B cell (primary cell): ENCODE measurements around the gene PLEKHG4B. TPM values are rescaled to one million over a fixed set of nuclear protein-coding genes. Genes with fewer than 3 reads are reported as not detected.

ENCODE experiments used
- ATAC-seq: fragments of 200-7000 bp; cut with Tn5 transposase; one replicate; pipeline ENCODE4 v1.10.0; 2021; ENCODE audit warnings: low read depth, mild to moderate bottlenecking, moderate number of reproducible peaks, moderate library complexity
- CTCF ChIA-PET: fragments of 350-600 bp; sonication (Branson Sonifier 250); formaldehyde crosslinking; loops from one replicate; lab custom pipeline; 2021; ENCODE audit warnings: antibody characterized with exemption, inconsistent platforms; lab: Charles Lee
- POLR2A ChIA-PET: fragments of 350-600 bp; sonication (Branson Sonifier 250); formaldehyde crosslinking; loops from one replicate; lab custom pipeline; 2021; ENCODE audit warnings: antibody characterized with exemption; lab: Charles Lee
- DNase-seq: peaks from one replicate; pipeline ENCODE4 v3.0.0; 2013
- H2AFZ ChIP-seq: 2 replicates; pipeline ENCODE4 v1.6.1; 2012; ENCODE audit warnings: mild to moderate bottlenecking, low read depth, low read length; ENCODE audit not compliant: insufficient read depth, poor library complexity, severe bottlenecking
- H3K27ac ChIP-seq, 2 donors: 1 replicate in 1 of 2; 2 replicates in 1 of 2; pipeline ENCODE4 v1.5.1; 2012 to 2013; ENCODE audit warnings: low read length in 2 of 2, mild to moderate bottlenecking in 2 of 2, moderate library complexity in 1 of 2
- H3K27me3 ChIP-seq, 4 experiments: fragments of 200-600 bp in 1 of 4; sonication (generic) in 1 of 4; replicated peaks in 1 of 4; 1 replicate in 2 of 4; 2 replicates in 2 of 4; pipeline versions ENCODE4 v1.6.1 to v1.7.0; 2013 to 2016; ENCODE audit warnings: low read length in 3 of 4, mild to moderate bottlenecking in 2 of 4, mixed read lengths in 1 of 4, moderate library complexity in 1 of 4; ENCODE audit not compliant: insufficient read depth in 4 of 4, control insufficient read depth in 3 of 4; ENCODE audit errors: control extremely low read depth in 1 of 4
- H3K36me3 ChIP-seq, 2 experiments: replicated peaks in 1 of 2; 1 replicate in 1 of 2; 2 replicates in 1 of 2; pipeline versions ENCODE4 v1.6.1 to v1.7.1; 2013; ENCODE audit warnings: low read length in 1 of 2; ENCODE audit not compliant: insufficient read depth in 2 of 2, control insufficient read depth in 1 of 2; ENCODE audit errors: control extremely low read depth in 1 of 2, extremely low read depth in 1 of 2
- H3K4me1 ChIP-seq, 2 donors: fragments of 200-600 bp in 1 of 2; sonication (generic) in 1 of 2; 1 replicate in 1 of 2; 2 replicates in 1 of 2; pipeline versions ENCODE4 v1.5.1 to v1.6.1; 2013 to 2017; ENCODE audit warnings: low read length in 2 of 2; ENCODE audit not compliant: control insufficient read depth in 2 of 2, insufficient read depth in 2 of 2
- H3K4me2 ChIP-seq: replicated peaks from 2 replicates; pipeline ENCODE3; 2012; ENCODE audit warnings: mild to moderate bottlenecking, low read depth, low read length; ENCODE audit not compliant: poor library complexity, severe bottlenecking
- H3K4me3 ChIP-seq, 5 experiments: fragments of 200-600 bp in 1 of 5; sonication (generic) in 1 of 5; 1 replicate in 3 of 5; 2 replicates in 2 of 5; pipeline versions ENCODE4 v1.5.1 to v1.7.0; 2011 to 2016; ENCODE audit warnings: low read length in 4 of 5, mild to moderate bottlenecking in 4 of 5, low read depth in 2 of 5, control low read depth in 1 of 5, moderate library complexity in 1 of 5; ENCODE audit not compliant: insufficient read depth in 1 of 5; ENCODE audit errors: control extremely low read depth in 1 of 5, extremely low read depth in 1 of 5
- H3K79me2 ChIP-seq: fragments of 200-600 bp; sonication (generic); one replicate; pipeline ENCODE4 v1.6.0; 2016; ENCODE audit warnings: low read length; ENCODE audit not compliant: control insufficient read depth, insufficient read depth
- H3K9ac ChIP-seq: fragments of 200-600 bp; sonication (generic); 2 replicates; pipeline ENCODE4 v1.6.1; 2017; ENCODE audit warnings: mild to moderate bottlenecking, low read length, moderate library complexity
- H3K9me3 ChIP-seq, 3 donors: one replicate each; pipeline versions ENCODE4 v1.6.1 to v1.7.1; 2013; ENCODE audit warnings: low read length in 2 of 3; ENCODE audit not compliant: control insufficient read depth in 2 of 3, insufficient read depth in 1 of 3; ENCODE audit errors: control extremely low read depth in 1 of 3
- H4K20me1 ChIP-seq: 2 replicates; pipeline ENCODE4 v1.6.0; 2012; ENCODE audit warnings: mild to moderate bottlenecking, low read length; ENCODE audit not compliant: insufficient read depth, control insufficient read depth, poor library complexity, severe bottlenecking
- H3K27ac Mint-ChIP-seq: one replicate; pipeline ENCODE4 v1.8.0; 2021; ENCODE audit warnings: mixed read lengths
- H3K27me3 Mint-ChIP-seq: one replicate; pipeline ENCODE4 v1.8.0; 2021; ENCODE audit warnings: mixed read lengths
- H3K4me1 Mint-ChIP-seq: one replicate; pipeline ENCODE4 v1.8.0; 2021; ENCODE audit warnings: mixed read lengths
- H3K4me3 Mint-ChIP-seq: one replicate; pipeline ENCODE4 v1.8.0; 2021; ENCODE audit warnings: mixed read lengths
- H3K9me3 Mint-ChIP-seq: one replicate; pipeline ENCODE4 v1.8.0; 2022; ENCODE audit warnings: mixed read lengths; ENCODE audit not compliant: insufficient read depth
- CTCF ChIP-seq: fragments of 200-600 bp; IDR thresholded peaks from one replicate; pipeline ENCODE4 v1.8.0; 2022; ENCODE audit warnings: antibody characterized with exemption, mild to moderate bottlenecking
- EZH2 ChIP-seq: IDR thresholded peaks from 2 replicates; pipeline ENCODE4 v1.6.1; 2012; ENCODE audit warnings: borderline replicate concordance, low read depth, mild to moderate bottlenecking, moderate library complexity, low read length; ENCODE audit not compliant: insufficient read depth, poor library complexity, severe bottlenecking
- WGBS: methylation state at CpG from one replicate; pipeline ENCODE4 v1.1.5; 2013; ENCODE audit warnings: missing lambda C conversion rate; ENCODE audit not compliant: insufficient coverage; 5-methylcytosine and 5-hydroxymethylcytosine counted together
- intact Hi-C: fragments of 100-400 bp; cut with micrococcal nuclease; formaldehyde crosslinking; loops from one replicate; pipeline ENCODE4 v1.10.0; 2022
- polyA plus RNA-seq: library from polyadenylated mRNA; depleted of rRNA; stranded (reverse); fragments of >200 nt; gene quantifications from 2 replicates; pipeline ENCODE4 v1.2.3, GENCODE V29; 2012
- total RNA-seq, 2 donors: library from RNA; stranded (reverse); fragments of 120-200 nt in 1 of 2; gene quantifications; 1 replicate in 1 of 2; 2 replicates in 1 of 2; pipeline versions ENCODE4 v1.2.3 to v1.2.4, GENCODE V29; 2013 to 2022

The PLEKHG4B gene
- total and polyA plus RNA-seq, 2 donors (not counting 1 experiment from before 2014, with no cell fraction given), result not detected

GRCh38 chr5:76358-77169 is 15.4 kb upstream of the PLEKHG4B start:
- no peaks in the 10 kb centered on the region for H3K79me2 ChIP-seq
- no peak overlapping the region for H3K4me3 ChIP-seq
- no peak overlapping the region for H3K27ac Mint-ChIP-seq
- H3K36me3 ChIP-seq, result no peaks in the 10 kb centered on the region
- intact Hi-C loops, result no loop called here
- no peaks in the 10 kb centered on the region for H3K9me3 Mint-ChIP-seq
- no peak overlapping the region for H2AFZ ChIP-seq
- no peaks in the 10 kb centered on the region for H3K27me3 ChIP-seq
- peaks cover 16% of the 10 kb centered on the region for H3K27me3 Mint-ChIP-seq
- POLR2A ChIA-PET, result no interaction called here
- no peak for TF ChIP-seq CTCF
- no peak for TF ChIP-seq EZH2
- no peaks in the 10 kb centered on the region for H3K4me1 ChIP-seq
- no peaks in the 10 kb centered on the region for H4K20me1 ChIP-seq
- H3K9ac ChIP-seq, result no peak overlapping the region
- H3K4me1 Mint-ChIP-seq, result no peaks in the 10 kb centered on the region
- CTCF ChIA-PET, result no interaction called here
- H3K9me3 ChIP-seq, result no peaks in the 10 kb centered on the region
- no peak overlapping the region for H3K4me2 ChIP-seq
- 94% methylated on average over 21 of the region's 22 CpGs for WGBS
- no peak for DNase-seq
- no peak overlapping the region for H3K27ac ChIP-seq
- no peak overlapping the region for H3K4me3 Mint-ChIP-seq
- ATAC-seq, result no peak

- Mint-ChIP-seq H3K27me3 (peaks cover 16% of the 10 kb centered on the region), H3K4me3 (no peak overlapping the region), H3K27ac (no peak overlapping the region), H3K4me1 (no peaks in the 10 kb centered on the region), H3K9me3 (no peaks in the 10 kb centered on the region)
- no peaks in the 10 kb centered on the region for H3K27me3 ChIP-seq
- H3K4me2 ChIP-seq, result no peak overlapping the region
- no peak for TF ChIP-seq CTCF
- TF ChIP-seq EZH2, result no peak
- H3K9ac ChIP-seq, result no peak overlapping the region
- no peak overlapping the region for H2AFZ ChIP-seq
- H3K27ac ChIP-seq, result no peak overlapping the region
- intact Hi-C loops, result no loop called here
- 71% methylated on average over 2 of the region's 4 CpGs for WGBS
- H3K4me3 ChIP-seq, result no peak overlapping the region
- no peaks in the 10 kb centered on the region for H3K79me2 ChIP-seq
- no peaks in the 10 kb centered on the region for H4K20me1 ChIP-seq
- H3K4me1 ChIP-seq, result no peaks in the 10 kb centered on the region
- ATAC-seq (no peak), DNase-seq (no peak)
- H3K9me3 ChIP-seq, result no peaks in the 10 kb centered on the region
- ChIA-PET POLR2A (no interaction called here), CTCF (no interaction called here)
- H3K36me3 ChIP-seq, result no peaks in the 10 kb centered on the region
Observed at GRCh38 chr5:77170-77501, 14.8 kb upstream of the PLEKHG4B start.
